NCI-H2081 (cell line): Measurements from ENCODE around the gene EEFSEC.

Experiments
- DNase-seq, 2 experiments: peaks; one replicate each; lab custom pipeline; 2025; lab: John Stamatoyannopoulos, UW

EEFSEC gene

GRCh38 chr3:128334086-128334645 is 180.9 kb downstream of the EEFSEC start:
- DNase-seq, result no peak

GRCh38 chr3:128334766-128335165 is 181.5 kb downstream of the EEFSEC start:
- DNase-seq, result no peak

GRCh38 chr3:128335621-128336296 is 182.5 kb downstream of the EEFSEC start:
- no peak for DNase-seq

- no peak for DNase-seq
Measured at GRCh38 chr3:128336337-128337156, 183.3 kb downstream of the EEFSEC start.

- no peak for DNase-seq
Measured at GRCh38 chr3:128337305-128337704, 184.0 kb downstream of the EEFSEC start.

GRCh38 chr3:128338536-128339330 is 185.5 kb downstream of the EEFSEC start:
- no peak for DNase-seq

- DNase-seq, result no peak
Measured at GRCh38 chr3:128339491-128340012, 186.3 kb downstream of the EEFSEC start.

- no peak for DNase-seq
Measured at GRCh38 chr3:128340198-128340903, 187.1 kb downstream of the EEFSEC start.

- no peak for DNase-seq
Measured at GRCh38 chr3:128340904-128341555, 187.7 kb downstream of the EEFSEC start.

- DNase-seq, result no peak
Measured at GRCh38 chr3:128341659-128342395, 188.5 kb downstream of the EEFSEC start.

GRCh38 chr3:128342701-128343180 is 189.5 kb downstream of the EEFSEC start:
- no peak for DNase-seq

GRCh38 chr3:128343287-128344051 is 190.2 kb downstream of the EEFSEC start:
- peak in 1 of 2 experiments; percentile 69 for DNase-seq

GRCh38 chr3:128344052-128344735 is 190.9 kb downstream of the EEFSEC start:
- no peak for DNase-seq

GRCh38 chr3:128345196-128345595 is 191.9 kb downstream of the EEFSEC start:
- DNase-seq, result no peak

GRCh38 chr3:128346562-128346961 is 193.3 kb downstream of the EEFSEC start:
- no peak for DNase-seq

GRCh38 chr3:128347282-128347681 is 194.0 kb downstream of the EEFSEC start:
- DNase-seq, result no peak

- no peak for DNase-seq
Measured at GRCh38 chr3:128348075-128348474, 194.8 kb downstream of the EEFSEC start.

- DNase-seq, result peak in 1 of 2 experiments; percentile 40
Measured at GRCh38 chr3:128348805-128349531, 195.7 kb downstream of the EEFSEC start.
